A673 (cell line): ENCODE data around the gene PRPS2. TPM values are rescaled to one million over a fixed set of nuclear protein-coding genes. Genes with fewer than 3 reads are reported as not detected.

Source experiments
- BruUV-seq: library from RNA; stranded (reverse); fragments of 400-500 nt; replicated peaks from 2 replicates; lab custom pipeline; 2021; lab: Mats Ljungman, UMichigan
- CTCF ChIA-PET: fragments of 300-600 bp; sonication (Branson Sonifier 250); formaldehyde crosslinking; loops from one replicate; lab custom pipeline; 2022; ENCODE audit warnings: antibody characterized with exemption; lab: Charles Lee
- POLR2A ChIA-PET: fragments of 300-600 bp; sonication (Branson Sonifier 250); formaldehyde crosslinking; loops from one replicate; lab custom pipeline; 2022; ENCODE audit warnings: antibody characterized with exemption; ENCODE audit not compliant: low non-redundant PET; lab: Charles Lee
- DNase-seq: peaks from one replicate; pipeline ENCODE4 v3.0.0-alpha.2; 2015; ENCODE audit warnings: low spot score
- H3K27ac ChIP-seq: fragments of 200-600 bp; sonication (generic); 2 replicates; pipeline ENCODE4 v1.5.1; 2016; ENCODE audit warnings: mixed run types, low read depth, mild to moderate bottlenecking, mixed read lengths, antibody characterized with exemption, low read length; ENCODE audit not compliant: poor library complexity, severe bottlenecking
- H3K27me3 ChIP-seq: fragments of 200-600 bp; sonication (generic); replicated peaks from 2 replicates; pipeline ENCODE4 v1.6.1; 2017; ENCODE audit warnings: mixed run types, low read depth, mild to moderate bottlenecking, mixed read lengths, antibody characterized with exemption, low read length; ENCODE audit not compliant: insufficient read depth, poor library complexity
- H3K36me3 ChIP-seq: fragments of 200-600 bp; sonication (generic); 2 replicates; pipeline ENCODE4 v1.6.1; 2016; ENCODE audit warnings: mixed run types, mild to moderate bottlenecking, mixed read lengths, antibody characterized with exemption, low read length; ENCODE audit not compliant: insufficient read depth, poor library complexity, severe bottlenecking
- H3K4me1 ChIP-seq: fragments of 200-600 bp; sonication (generic); 2 replicates; pipeline ENCODE4 v1.6.1; 2017; ENCODE audit warnings: mixed run types, mild to moderate bottlenecking, mixed read lengths, antibody characterized with exemption, low read length; ENCODE audit not compliant: insufficient read depth, poor library complexity, severe bottlenecking
- H3K4me3 ChIP-seq: fragments of 200-600 bp; sonication (generic); 2 replicates; pipeline ENCODE4 v1.5.1; 2016; ENCODE audit warnings: low read depth, mixed run types, mild to moderate bottlenecking, mixed read lengths, low read length; ENCODE audit not compliant: poor library complexity, severe bottlenecking
- H3K9me3 ChIP-seq: fragments of 200-600 bp; sonication (generic); 2 replicates; pipeline ENCODE4 v1.6.1; 2016; ENCODE audit warnings: mixed run types, low read depth, mild to moderate bottlenecking, mixed read lengths, antibody characterized with exemption, low read length; ENCODE audit not compliant: poor library complexity, severe bottlenecking
- EZH2 ChIP-seq: fragments of 200-600 bp; sonication (generic); IDR thresholded peaks from 2 replicates; pipeline ENCODE4 v1.6.1; 2017; ENCODE audit warnings: borderline replicate concordance, low read depth, mild to moderate bottlenecking, mixed read lengths, antibody characterized with exemption, low read length; ENCODE audit not compliant: poor library complexity, severe bottlenecking
- intact Hi-C: fragments of 100-400 bp; cut with micrococcal nuclease; formaldehyde crosslinking; loops from one replicate; pipeline ENCODE4 v1.10.0; 2022; ENCODE audit not compliant: unreplicated experiment
- total RNA-seq: library from RNA; stranded (reverse); gene quantifications from 2 replicates; pipeline ENCODE4 v1.2.3, GENCODE V29; 2021
- TF ChIP-seq, protein P1 (sequence below): fragments of 300-800, 200-600 bp; sonication (generic); conservative IDR thresholded peaks from 2 replicates; pipeline ENCODE4 v1.5.1; 2017; ENCODE audit warnings: low read depth, mild to moderate bottlenecking, antibody characterized with exemption, low read length, moderate library complexity, mixed read lengths

PRPS2 gene
- total RNA-seq, 1 experiment from 2014 or later = 38.9 TPM

DNA sequence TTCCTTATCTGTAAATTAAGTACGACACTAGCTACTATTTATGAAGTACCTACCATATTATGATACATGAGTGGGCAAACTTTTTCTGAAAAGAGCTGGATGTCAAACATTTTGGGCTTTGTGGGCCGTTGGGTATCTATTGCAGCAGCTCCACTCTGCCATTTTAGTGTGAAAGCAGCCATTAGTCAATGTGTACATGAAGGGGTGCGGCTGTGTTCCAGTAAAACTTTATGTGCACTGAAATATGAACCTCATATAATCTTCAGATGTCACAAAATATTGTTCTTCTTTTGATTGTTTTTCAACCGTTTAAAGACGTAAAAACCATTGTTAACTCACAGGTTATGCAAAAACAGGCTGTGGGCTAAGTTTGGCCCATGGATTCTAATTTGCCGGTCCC, 14.1 kb downstream of the PRPS2 start:
- intact Hi-C loops = no loop called here
- ChIA-PET CTCF (no interaction called here), POLR2A (no interaction called here)
- no TSS peak for BruUV-seq
- Histone ChIP-seq H3K27ac (no peak overlapping the region), H3K4me1 (no peaks in the 10 kb centered on the region), H3K36me3 (no peaks in the 10 kb centered on the region), H3K4me3 (no peak overlapping the region), H3K9me3 (no peaks in the 10 kb centered on the region), H3K27me3 (no peaks in the 10 kb centered on the region)
- DNase-seq = no peak
- no peak for TF ChIP-seq EZH2
- TF ChIP-seq, protein P1, sequence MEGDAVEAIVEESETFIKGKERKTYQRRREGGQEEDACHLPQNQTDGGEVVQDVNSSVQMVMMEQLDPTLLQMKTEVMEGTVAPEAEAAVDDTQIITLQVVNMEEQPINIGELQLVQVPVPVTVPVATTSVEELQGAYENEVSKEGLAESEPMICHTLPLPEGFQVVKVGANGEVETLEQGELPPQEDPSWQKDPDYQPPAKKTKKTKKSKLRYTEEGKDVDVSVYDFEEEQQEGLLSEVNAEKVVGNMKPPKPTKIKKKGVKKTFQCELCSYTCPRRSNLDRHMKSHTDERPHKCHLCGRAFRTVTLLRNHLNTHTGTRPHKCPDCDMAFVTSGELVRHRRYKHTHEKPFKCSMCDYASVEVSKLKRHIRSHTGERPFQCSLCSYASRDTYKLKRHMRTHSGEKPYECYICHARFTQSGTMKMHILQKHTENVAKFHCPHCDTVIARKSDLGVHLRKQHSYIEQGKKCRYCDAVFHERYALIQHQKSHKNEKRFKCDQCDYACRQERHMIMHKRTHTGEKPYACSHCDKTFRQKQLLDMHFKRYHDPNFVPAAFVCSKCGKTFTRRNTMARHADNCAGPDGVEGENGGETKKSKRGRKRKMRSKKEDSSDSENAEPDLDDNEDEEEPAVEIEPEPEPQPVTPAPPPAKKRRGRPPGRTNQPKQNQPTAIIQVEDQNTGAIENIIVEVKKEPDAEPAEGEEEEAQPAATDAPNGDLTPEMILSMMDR = no peak

DNA sequence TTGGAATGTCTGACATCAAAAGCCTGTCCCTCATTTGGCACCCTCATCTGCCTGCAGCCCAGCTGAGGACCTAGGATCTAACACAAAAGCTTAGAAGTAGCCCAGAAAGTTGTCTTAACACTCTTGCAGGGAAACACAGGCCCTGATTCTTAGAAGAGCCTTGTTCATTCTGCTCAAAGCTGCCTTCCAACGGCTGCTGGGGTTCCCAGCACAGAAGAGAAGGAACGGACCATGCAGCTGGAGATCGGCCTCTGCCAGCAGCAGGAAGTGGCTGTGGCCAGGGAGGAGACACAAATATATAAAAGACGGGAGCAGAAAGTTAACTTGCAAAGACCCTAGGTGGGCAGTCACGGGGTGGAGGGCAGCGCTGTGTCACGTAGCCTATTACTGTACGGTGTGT, 20.4 kb downstream of the PRPS2 start:
- Histone ChIP-seq H3K4me1 (no peaks in the 10 kb centered on the region), H3K27ac (no peak overlapping the region), H3K4me3 (no peak overlapping the region), H3K36me3 (no peaks in the 10 kb centered on the region), H3K9me3 (no peaks in the 10 kb centered on the region), H3K27me3 (no peaks in the 10 kb centered on the region)
- CTCF ChIA-PET = no interaction called here
- TF ChIP-seq EZH2 = no peak
- TF ChIP-seq, protein P1 = no peak
- DNase-seq = no peak
- POLR2A ChIA-PET = no interaction called here
- intact Hi-C loops = loop anchor here (5.0 kb wide), 1 partner anchor 676 kb away; no protein-coding TSS in a partner anchor
- BruUV-seq = no TSS peak

DNA sequence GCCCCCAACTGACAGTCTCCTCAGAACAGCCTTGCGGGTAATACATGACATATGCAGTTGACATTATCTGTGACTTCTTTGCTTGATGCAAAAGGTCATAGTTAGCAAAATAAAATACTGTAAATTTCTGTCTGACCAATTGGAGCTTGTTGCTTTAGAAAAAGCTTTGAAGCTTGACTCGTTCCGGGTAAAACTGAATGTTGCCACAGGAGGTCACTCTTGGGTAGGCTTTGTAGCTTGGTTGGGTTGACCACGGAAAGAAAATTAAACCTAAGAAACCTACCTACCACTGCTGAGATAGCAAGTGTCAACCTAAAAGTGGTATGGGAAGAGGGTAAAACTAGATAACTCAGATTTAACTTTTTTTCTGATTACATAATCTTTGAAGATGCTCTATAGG, 23.2 kb downstream of the PRPS2 start:
- POLR2A ChIA-PET = no interaction called here
- Histone ChIP-seq H3K4me3 (no peak overlapping the region), H3K27ac (no peak overlapping the region), H3K27me3 (no peaks in the 10 kb centered on the region), H3K36me3 (no peaks in the 10 kb centered on the region), H3K4me1 (no peaks in the 10 kb centered on the region), H3K9me3 (no peaks in the 10 kb centered on the region)
- peak; percentile 52 for DNase-seq
- CTCF ChIA-PET = interaction anchor here (0.6 to 1.5 kb wide), 5 partner anchors 8 to 132 kb away, joined by 3 to 6 read pairs (median 4); no protein-coding TSS in a partner anchor
- TF ChIP-seq EZH2 = no peak
- TF ChIP-seq, protein P1 = peak; percentile 61
- intact Hi-C loops = loop anchor here (1.0 to 5.0 kb wide), 2 partner anchors 80 to 673 kb away; no protein-coding TSS in a partner anchor
- no TSS peak for BruUV-seq
